ENCODE data around the gene HOXA1.

The HOXA1 gene

GRCh38 chr7:27125986-27126394 is 30.2 kb upstream of the HOXA1 start (continued):
- TF ChIP-seq PATZ1 (tag by site-specific recombination; IDR thresholded peaks at IDR 0.05): no peak
- peak; percentile 80 for TF ChIP-seq FEZF1 (tag by site-specific recombination; IDR thresholded peaks at IDR 0.05)
- no peak for TF ChIP-seq MEIS1 (CRISPR knock-in tag; IDR thresholded peaks at IDR 0.05; ENCODE audit: borderline replicate concordance)
- no peak for TF ChIP-seq ZBTB49 (tag by site-specific recombination; IDR thresholded peaks at IDR 0.05; ENCODE audit: low read depth)
- TF ChIP-seq KLF16 (tag by site-specific recombination; IDR thresholded peaks at IDR 0.05): no peak
- no peak for TF ChIP-seq ZNF157 (tag by site-specific recombination; IDR thresholded peaks at IDR 0.05)
- no peak for TF ChIP-seq ZNF302 (tag by site-specific recombination; IDR thresholded peaks at IDR 0.05; ENCODE audit: low read depth)
- peak; percentile 24; the same call in 1 of the 2 replicates for TF ChIP-seq ZNF398 (tag by site-specific recombination; IDR thresholded peaks at IDR 0.05)
- TF ChIP-seq ZNF621 (tag by site-specific recombination; IDR thresholded peaks at IDR 0.05): no peak
- no peak for TF ChIP-seq ZEB2 (tag by site-specific recombination; IDR thresholded peaks at IDR 0.05)
- no peak for TF ChIP-seq ZNF747 (tag by site-specific recombination; IDR thresholded peaks at IDR 0.05)
- no peak for TF ChIP-seq ZNF585B (tag by site-specific recombination; IDR thresholded peaks at IDR 0.05)
- TF ChIP-seq ZNF148 (tag by site-specific recombination; IDR thresholded peaks at IDR 0.05; ENCODE audit: borderline replicate concordance): no peak
- TF ChIP-seq GLI2 (tag by site-specific recombination; IDR thresholded peaks at IDR 0.05; ENCODE audit: borderline replicate concordance, low read depth): no peak
- TF ChIP-seq SP7 (tag by site-specific recombination; IDR thresholded peaks at IDR 0.05): no peak; the same call in 1 of the 2 replicates
- peak; percentile 96 for TF ChIP-seq ZIC2 (tag by site-specific recombination; IDR thresholded peaks at IDR 0.05)
- peak; percentile 45; the same call in 1 of the 2 replicates for TF ChIP-seq ZBTB17 (tag by site-specific recombination; IDR thresholded peaks at IDR 0.05)
- TF ChIP-seq SALL2 (tag by site-specific recombination; IDR thresholded peaks at IDR 0.05; ENCODE audit: borderline replicate concordance): no peak
- TF ChIP-seq ZBTB21 (tag by site-specific recombination; IDR thresholded peaks at IDR 0.05): 0 out of 2 replicates have a peak, but pooled peaks have one; percentile 16
- TF ChIP-seq ZNF473 (tag by site-specific recombination; IDR thresholded peaks at IDR 0.05): no peak
- no peak for TF ChIP-seq AEBP2 (tag by site-specific recombination; IDR thresholded peaks at IDR 0.05; ENCODE audit: borderline replicate concordance)
- TF ChIP-seq ZNF433 (tag by site-specific recombination; IDR thresholded peaks at IDR 0.05; ENCODE audit: low read depth): no peak
- TF ChIP-seq ZNF629 (tag by site-specific recombination; IDR thresholded peaks at IDR 0.05): no peak
- TF ChIP-seq ZNF211 (tag by site-specific recombination; IDR thresholded peaks at IDR 0.05; ENCODE audit: low read depth): no peak
- TF ChIP-seq ZSCAN16 (tag by site-specific recombination; IDR thresholded peaks at IDR 0.05): no peak
- TF ChIP-seq ZNF18 (tag by site-specific recombination; IDR thresholded peaks at IDR 0.05): no peak

Measured in HEK293 (cell line).